HG02943 (cell line): Measurements from ENCODE around the gene MYOZ3.

Experiments
- ATAC-seq: cut with Tn5 transposase; IDR thresholded peaks from one replicate; pipeline ENCODE4 v1.9.1; 2021; ENCODE audit warnings: mild to moderate bottlenecking, low read depth, moderate library complexity; ENCODE audit not compliant: unreplicated experiment

MYOZ3 gene

GRCh38 chr5:150676578-150676977, 15.5 kb downstream of the MYOZ3 start:
- no peak for ATAC-seq

GRCh38 chr5:150689120-150689519, 28.1 kb downstream of the MYOZ3 start:
- ATAC-seq = no peak

- no peak for ATAC-seq
Measured at GRCh38 chr5:150690760-150691159, 29.7 kb downstream of the MYOZ3 start.

- no peak for ATAC-seq
Measured at GRCh38 chr5:150692276-150692675, 31.2 kb downstream of the MYOZ3 start.

- ATAC-seq = no peak
Measured at GRCh38 chr5:150694612-150695011, 33.6 kb downstream of the MYOZ3 start.

GRCh38 chr5:150700246-150700593, 39.2 kb downstream of the MYOZ3 start:
- peak; percentile 3 for ATAC-seq

- ATAC-seq = peak; percentile 97
Measured at GRCh38 chr5:150700594-150701377, 39.7 kb downstream of the MYOZ3 start, which contains the start of gene RBM22. TSS of gene RBM22 (minus strand) at chr5:150701062. CDS start at chr5:150700985, 77 bp downstream.

- no peak for ATAC-seq
Measured at GRCh38 chr5:150703762-150704161, 42.7 kb downstream of the MYOZ3 start.

- ATAC-seq = no peak
Measured at GRCh38 chr5:150706776-150707390, 45.8 kb downstream of the MYOZ3 start.

- no peak for ATAC-seq
Measured at GRCh38 chr5:150710165-150710564, 49.1 kb downstream of the MYOZ3 start.

- no peak for ATAC-seq
Measured at GRCh38 chr5:150723845-150724244, 62.8 kb downstream of the MYOZ3 start.
